Measurements from ENCODE around the gene SCGB1D4.
"Not testable (repeated sequence)": the region's sequence is repeated elsewhere in the genome, so short reads cannot be mapped to it uniquely, and the experiment has no call there.

The SCGB1D4 gene, protein sequence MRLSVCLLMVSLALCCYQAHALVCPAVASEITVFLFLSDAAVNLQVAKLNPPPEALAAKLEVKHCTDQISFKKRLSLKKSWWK

DNA sequence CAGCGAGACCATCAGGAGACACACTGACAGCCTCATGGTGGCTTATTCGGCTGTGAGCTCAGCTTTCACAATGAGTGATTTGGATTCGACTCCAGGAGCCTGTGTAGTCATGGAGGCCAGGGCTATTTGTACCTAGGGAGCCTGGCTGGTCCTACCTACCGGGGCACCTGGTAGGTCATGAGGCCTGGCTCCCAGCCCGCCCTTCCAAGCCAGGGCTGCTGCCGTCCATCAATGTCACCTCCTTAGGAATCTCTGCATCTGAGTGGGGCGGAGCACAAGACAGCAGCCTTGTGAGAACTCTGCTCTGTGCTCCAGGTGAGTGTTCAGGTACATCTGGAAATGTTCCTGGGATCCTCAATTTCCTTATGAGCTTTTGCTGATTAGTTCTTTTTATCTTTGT lies at the start of gene SCGB1D4:
Gene SCGB1D4 (minus strand): TSS at position 101 of the 400 bp plus-strand sequence. CDS start 65 bp downstream, at position 36.
- DNase-seq = no peak

DNA sequence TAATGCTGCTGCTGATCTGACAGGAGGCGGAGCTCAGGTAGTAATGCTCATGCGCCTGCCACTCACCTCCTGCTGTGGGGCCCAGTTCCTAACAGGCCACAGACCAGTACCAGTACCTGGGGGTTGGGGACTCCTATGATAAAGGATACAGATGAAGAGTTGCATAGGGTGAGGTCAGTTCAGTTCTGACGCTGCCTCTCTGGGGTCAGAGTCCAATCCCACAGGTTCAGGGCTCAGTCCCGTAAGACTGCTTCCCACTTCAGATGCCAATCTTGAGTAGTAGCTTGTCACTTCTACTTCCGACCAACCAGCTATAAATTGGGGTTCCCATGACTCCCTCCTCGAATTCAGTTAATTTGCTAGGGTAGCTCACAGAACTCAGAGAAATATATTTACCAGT lies 47.0 kb upstream of the SCGB1D4 start:
- no peak for DNase-seq

DNA sequence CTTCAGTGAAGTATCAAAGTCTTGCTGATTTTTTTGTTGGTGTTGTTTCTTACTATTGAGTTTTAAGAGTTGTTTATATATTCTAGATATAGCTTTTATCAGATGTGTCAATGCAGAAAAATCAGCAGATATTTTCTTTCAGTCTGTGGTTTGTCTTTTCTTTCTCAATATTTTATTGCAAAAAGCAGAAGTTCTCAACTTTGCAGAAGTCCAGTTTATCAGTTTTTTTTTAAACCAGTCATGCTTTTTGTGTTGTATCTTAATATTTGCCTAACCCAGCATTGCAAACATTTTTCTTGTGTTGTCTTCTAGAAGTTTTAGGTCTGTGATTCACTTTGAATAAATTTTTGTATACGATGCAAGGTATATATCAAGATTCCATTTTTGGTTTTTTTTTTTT lies 45.3 kb upstream of the SCGB1D4 start:
- DNase-seq = no peak

DNA sequence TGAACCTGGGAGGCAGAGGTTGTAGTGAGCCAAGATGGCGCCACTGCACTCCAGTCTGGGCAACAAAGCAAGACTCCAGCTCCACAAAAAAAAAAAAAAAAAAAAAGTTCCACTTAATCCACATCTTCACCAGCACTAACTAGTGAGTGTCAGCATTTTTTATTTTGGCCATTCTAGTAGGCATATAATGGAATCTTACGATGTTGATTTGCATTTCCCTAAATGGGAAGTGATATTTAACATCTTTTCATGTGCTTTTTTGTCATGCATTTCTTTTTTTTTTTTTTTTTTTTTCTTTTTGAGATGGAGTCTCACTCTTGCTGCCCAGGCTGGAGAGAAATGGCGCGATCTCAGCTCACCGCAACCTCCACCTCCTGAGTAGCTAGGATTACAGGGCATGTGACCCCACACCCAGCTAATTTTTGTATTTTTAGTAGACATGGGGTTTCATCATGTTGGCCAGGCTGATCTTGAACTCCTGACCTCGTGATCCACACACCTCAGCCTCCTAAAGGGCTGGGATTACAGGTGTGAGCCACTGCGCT lies 44.8 kb upstream of the SCGB1D4 start:
- not testable (repeated sequence) for DNase-seq

DNA sequence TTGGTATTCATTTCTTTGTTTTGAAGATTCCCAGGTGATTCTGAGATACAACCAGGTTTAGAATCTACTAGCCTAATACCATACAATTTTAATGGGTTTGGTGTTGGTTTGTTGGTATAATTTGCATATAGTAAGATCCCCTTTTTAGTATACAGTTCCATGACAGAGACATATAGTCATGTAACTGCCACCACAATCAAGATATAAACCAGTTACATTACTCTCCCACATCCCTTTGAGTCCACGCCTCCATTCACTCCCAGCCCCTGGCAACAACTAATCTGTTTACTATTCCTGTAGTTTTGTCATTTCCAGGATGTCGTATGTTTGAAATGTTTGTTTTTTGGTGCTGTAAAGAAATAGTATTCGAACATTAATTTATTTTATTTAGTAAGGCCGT lies 42.7 kb upstream of the SCGB1D4 start:
- no peak for DNase-seq

DNA sequence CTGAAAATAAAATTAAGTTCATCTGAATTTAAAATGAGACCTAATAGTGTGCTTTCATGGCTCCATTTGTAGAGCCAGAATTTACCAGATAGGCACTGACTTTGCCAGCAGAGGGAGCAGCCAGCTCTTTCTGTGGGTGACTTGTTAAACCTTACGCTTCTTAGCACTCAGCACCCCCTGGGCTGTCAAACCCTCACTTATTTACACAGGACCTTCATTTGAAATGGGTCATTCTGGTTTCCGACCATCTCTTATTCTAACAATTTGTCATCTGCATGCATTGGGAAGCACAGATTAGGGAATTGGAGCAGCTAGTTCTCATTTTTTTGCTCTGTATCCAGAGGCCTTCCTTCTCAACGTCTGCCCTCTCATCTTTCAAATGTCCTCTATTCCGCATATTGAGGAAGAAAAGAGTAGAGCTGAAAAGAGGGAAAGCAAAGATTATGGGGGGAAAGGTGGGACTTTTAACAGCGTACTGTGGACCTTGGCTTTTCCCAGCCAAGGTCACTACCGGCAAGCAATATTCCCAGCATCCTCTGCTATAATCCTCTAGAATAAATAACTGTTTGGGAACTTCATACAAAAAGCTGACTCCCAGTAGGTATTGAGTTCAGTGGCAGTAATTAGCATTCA lies 41.5 kb upstream of the SCGB1D4 start:
- DNase-seq = peak; percentile 24

DNA sequence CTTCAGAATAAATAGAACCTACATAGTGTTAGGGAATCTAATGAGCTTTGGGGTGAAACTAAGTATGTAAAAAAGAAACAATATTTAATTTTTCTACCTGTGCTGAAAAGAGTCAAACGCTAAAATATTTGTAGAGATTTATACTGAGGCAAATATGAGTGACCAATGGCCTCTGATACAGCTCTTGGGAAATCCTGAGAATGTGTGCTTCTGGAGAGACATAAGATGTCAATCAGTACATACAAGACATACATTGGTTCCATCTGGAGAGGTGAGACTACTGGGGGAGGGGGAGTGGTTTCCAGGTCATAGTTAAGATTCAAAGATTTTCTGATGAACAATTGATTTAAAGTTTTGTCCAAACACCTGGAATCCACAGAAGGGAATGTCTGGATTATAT lies 39.3 kb upstream of the SCGB1D4 start:
- no peak for DNase-seq

DNA sequence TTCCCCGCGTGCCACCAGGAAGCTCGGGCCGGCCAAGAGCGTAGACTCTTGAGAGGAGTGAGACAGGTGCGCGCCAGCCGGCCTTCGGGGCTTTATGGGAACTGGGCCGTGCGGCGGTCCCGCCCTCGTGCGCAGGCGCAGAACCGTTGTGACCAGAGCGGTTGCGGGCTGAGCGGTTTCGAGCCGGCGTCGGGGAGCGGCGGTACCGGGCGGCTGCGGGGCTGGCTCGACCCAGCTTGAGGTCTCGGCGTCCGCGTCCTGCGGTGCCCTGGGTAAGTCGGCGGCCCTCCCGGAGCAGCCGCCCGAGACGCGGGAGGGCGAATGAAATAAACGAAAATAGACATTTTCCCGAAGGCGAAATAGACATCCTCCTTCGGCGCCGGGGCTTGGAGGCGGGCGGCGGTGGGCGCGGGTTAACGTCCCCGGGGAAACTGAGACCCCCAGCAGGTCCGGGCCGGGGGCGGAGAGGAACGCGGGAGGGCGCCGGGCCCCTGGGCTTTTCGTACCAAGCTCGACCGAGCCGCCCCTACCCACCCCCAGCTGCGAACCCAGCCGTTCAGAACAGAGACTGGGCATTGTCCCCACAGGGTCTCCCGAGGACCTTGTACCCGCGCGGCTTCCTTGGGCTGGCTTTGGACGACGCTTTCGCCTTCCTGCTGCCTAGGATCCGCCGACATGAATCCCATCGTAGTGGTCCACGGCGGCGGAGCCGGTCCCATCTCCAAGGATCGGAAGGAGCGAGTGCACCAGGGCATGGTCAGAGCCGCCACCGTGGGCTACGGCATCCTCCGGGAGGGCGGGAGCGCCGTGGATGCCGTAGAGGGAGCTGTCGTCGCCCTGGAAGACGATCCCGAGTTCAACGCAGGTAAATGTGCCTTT lies 38.7 kb upstream of the SCGB1D4 start, which contains the start of gene ASRGL1:
Gene ASRGL1 (plus strand): TSS at position 146 of the 879 bp plus-strand sequence. CDS start 530 bp downstream, at position 676.
- peak; percentile 64 for DNase-seq

DNA sequence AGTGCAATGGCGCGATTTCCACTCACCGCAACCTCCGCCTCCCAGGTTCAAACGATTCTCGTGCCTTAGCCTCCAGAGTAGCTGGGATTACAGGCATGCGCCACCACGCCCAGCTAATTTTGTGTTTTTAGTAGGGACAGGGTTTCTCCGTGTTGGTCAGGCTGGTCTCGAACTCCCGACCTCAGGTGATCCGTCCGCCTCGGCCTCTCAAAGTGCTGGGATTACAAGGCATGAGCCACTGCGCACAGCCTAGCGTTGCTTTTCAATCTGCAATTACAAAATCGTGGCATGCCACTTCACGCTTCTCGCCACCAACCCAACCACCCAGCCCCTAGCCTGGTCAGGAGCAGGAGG lies 38.1 kb upstream of the SCGB1D4 start:
- not testable (repeated sequence) for DNase-seq

DNA sequence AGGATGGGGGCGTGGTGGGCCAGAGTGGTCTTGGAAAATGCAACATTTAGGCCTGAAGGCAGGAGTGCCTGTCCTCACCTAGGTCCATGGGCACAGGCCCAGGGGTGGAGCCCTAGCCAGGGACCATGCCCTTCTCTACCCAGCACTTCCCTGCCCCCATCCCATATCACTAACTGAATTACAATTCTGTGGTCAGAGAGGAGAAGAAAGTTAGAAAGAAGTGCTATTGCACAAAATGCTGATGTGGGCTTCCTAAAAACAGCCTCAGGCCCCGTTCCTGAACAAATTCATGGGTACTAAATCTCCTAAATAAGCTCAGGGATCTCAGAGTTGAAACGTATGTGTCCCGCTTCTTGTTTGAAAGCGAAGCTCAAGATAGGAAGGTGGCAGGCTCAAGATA lies 34.9 kb upstream of the SCGB1D4 start:
- DNase-seq = no peak

DNA sequence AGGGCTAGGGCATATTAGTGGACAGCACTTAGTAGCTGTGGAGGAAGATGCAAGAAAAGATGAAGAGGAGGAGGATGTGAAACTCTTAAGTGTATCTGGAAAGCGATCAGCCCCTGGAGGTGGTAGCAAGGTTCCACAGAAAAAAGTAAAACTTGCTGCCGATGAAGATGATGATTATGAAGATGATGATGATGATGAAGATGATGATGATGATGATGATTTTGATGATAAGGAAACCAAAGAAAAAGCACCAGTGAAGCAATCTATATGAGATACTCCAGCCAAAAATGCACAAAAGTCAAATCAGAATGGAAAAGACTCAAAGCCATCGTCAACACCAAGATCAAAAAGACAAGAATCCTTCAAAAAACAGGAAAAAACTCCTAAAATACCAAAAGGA lies 32.4 kb upstream of the SCGB1D4 start:
- DNase-seq = not testable (repeated sequence)

DNA sequence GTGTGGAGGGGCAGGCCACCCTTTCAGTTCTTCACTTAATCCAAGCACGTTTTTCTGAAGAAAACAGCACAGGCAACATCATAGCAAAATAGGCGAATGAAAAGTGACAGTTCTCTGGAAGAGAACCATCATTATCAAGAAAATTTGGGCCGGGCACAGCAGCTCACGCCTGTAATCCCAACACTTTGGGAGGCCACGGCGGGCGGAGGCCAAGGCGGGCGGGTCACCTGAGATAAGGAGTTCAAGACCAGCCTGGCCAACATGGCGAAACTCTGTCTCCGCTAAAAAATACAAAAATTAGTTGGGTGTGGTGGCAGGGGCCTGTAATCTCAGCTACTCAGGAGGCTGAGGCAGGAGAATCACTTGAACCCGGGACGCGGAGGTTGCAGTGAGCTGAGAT lies 28.7 kb upstream of the SCGB1D4 start:
- DNase-seq = not testable (repeated sequence)

DNA sequence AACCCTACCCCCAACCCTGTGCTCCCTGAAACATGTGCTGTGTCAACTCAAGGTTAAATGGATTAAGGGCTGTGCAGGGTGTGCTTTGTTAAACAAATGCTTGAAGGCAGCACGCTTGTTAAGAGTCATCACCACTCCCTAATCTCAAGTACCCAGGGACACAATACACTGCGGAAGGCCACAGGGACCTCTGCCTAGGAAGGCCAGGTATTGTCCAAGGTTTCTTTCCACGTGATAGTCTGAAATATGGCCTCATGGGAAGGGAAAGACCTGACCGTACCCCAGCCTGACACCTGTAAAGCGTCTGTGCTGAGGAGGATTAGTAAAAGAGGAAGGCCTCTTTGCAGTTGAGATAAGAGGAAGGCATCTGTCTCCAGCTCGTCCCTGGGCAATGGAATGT lies 27.8 kb upstream of the SCGB1D4 start:
- DNase-seq = not testable (repeated sequence)

DNA sequence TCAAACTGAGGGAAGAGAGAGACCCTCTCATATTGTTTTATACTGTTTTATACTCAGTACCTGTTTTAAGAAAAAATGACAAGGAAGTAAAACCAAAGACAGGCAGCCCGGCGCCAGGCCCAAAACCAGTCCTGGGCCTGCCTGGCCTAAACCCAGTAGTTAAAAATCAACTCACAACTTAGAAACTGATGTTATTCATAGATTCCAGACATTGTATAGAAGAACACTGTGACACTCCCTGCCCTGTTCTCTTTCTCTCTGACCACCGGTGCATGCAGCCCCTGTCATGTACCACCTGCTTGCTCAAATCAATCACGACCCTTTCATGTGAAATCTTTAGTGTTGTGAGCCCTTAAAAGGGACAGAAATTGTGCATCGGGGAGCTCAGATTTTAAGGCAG lies 26.9 kb upstream of the SCGB1D4 start:
- not testable (repeated sequence) for DNase-seq

DNA sequence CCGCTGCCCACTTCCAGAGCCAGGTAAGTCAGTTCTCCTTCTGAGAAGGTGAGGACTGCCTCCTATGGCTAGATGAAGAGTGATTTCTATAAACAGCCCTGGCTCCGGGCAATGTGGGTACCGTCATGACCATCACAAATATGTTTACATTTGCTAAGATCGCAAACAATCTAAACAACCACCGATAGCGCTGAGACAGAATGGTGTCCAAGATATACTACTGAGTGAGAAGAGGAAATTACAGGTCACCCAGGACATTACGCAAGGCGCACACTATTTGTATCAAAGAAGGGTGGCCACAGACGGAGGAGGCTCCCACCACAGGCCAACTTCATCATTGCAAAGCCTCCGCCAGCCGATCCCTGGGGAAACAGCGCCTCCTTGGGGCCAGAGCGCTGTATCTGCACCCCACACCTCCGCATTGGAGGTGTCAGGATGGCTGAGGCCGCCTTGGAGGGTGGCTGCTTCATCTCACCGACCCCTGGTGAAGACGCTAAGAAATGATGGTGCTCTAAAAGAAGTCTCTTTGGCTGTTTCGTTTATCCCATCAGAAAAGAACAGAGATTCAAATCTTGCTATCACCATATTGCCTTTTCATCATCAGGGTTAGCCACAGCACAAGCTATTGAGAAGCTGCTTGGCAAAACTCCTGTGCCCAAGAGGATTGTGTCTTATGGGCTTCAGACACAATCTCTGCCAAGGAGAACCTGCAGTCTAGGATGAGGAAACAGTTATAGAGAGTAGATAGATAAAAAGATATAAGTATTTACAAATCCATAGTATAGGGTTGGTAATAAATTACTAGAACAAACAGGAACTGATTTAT lies 26.1 kb upstream of the SCGB1D4 start:
- DNase-seq = peak; percentile 2

DNA sequence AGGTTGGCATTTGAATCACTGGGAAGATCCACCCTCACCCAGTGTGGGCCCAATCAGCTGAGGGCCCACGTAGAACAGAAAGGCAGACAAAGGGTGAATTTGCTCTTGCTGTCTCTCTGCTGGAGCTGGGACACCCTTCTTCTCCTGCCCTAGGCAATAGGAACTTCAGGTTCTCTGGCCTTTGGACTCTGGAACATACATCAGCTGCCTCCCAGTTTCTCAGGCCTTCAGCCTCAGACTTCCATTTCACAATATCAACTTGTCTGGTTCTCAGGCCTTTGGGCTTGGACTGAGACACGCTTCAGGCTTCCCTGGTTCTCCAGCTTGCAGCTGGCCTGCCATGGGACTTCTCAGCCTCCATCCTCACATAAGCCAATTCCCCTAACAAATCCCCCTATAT lies 23.6 kb upstream of the SCGB1D4 start:
- no peak for DNase-seq

DNA sequence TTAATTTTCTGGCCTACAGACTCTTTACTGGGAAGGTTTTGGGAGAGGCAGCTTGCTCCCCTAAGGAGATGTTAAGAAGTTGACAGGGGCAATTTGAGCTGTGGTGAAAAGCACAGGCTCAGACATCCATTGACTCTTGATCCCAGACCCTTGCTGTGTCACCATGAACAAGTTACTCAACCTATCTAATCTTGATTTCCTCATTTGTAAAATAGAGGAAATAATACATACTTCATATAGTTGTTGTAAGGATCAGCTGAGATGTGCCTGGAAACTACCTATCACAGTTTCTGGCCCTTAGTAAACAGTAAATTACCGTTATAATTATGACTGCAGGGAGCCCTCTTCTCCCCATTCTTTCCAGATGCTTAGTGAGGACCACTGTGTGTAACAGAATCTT lies 16.6 kb upstream of the SCGB1D4 start:
- DNase-seq = no peak

DNA sequence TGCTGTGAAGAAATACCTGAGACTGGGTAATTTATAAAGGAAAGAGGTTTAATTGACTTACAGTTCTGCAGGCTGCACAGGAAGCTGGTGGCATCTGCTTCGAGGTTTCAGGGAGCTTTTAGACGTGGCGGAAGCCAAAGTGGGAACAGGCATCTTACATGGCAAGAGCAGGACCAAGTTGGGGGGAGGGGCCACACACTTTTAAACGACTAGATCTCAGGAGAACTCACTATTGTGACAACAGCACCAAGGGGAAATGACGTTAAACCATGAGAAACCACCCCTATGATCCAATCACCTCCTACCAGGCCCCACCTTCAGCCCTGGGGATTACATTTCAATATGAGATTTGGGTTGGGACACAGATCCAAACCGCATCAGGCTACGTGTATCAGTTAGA lies 11.1 kb upstream of the SCGB1D4 start:
- no peak for DNase-seq

DNA sequence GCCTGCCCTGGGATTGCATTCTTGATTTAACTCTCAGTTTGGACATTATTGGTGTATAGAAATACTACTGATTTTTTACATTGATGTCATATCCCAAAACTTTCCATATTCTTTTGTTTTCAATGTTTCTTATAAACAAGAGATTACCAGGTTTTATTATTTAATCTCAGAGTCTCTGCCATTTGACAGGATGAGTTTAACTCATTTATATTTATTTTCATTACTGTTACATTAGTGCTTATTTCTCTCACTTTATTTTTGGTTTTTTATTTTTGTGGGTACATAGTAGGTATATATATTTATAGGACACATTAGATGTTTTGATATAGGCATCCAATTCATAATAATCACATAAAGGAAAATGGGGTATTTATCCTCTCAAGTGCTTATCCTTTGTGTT lies 9.1 kb upstream of the SCGB1D4 start:
- DNase-seq = no peak

DNA sequence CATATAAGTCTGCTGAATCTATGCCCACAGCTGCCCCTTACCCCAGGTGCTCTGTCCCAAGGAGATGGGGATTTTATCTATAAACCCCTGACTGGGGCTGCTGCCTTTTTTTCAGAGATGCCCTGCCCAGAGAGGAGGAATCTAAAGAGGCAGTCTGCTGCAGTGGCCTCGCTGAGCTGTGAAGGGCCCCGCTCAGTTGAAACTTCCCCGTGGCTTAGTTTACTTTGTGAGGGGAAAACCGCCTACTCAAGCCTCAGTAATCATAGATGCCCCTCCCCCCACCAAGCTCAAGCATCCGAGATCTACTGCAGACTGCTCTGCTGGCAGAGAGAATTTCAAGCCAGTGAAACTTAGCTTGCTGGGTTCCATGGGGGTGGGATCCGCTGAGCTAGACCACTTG lies 7.4 kb upstream of the SCGB1D4 start:
- DNase-seq = no peak

DNA sequence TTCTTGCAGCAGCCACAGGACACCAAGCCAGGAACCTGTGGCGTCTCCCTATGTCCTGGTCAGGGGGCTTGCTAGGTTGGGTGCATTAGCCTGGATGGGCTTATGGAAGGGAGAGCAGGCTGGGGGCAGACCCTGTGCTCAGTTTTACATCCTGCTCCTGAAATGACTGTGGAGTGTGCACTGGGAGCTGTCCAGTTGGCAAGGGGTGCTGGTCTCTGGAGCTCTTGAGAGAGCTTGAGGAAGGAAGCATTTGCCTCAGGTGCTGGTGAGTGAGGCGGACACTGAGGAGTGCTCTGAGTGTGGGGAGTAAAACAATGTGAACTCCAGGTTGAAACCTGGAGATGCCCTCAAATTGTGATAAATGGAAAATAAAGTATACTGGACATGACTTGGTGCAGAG lies 3.4 kb downstream of the SCGB1D4 start:
- DNase-seq = no peak

DNA sequence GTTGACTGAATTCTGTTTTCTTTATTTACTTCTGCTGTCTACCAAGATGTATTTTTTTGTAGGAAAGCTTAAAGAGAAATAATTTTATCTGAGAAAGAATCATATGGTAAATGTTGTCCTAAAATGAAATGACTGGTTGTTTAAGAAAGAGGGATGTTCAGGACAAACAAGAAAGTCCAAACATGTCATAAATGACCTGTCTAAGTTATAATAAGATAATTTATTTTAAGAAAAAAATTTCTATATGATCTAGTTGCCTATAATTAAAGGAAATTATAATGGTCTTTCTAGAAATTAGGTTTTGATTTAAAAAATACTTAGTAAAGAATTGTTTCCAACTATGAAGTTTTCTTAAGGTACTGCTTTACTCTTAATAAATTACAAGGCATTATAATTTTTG lies 18.4 kb downstream of the SCGB1D4 start:
- no peak for DNase-seq

DNA sequence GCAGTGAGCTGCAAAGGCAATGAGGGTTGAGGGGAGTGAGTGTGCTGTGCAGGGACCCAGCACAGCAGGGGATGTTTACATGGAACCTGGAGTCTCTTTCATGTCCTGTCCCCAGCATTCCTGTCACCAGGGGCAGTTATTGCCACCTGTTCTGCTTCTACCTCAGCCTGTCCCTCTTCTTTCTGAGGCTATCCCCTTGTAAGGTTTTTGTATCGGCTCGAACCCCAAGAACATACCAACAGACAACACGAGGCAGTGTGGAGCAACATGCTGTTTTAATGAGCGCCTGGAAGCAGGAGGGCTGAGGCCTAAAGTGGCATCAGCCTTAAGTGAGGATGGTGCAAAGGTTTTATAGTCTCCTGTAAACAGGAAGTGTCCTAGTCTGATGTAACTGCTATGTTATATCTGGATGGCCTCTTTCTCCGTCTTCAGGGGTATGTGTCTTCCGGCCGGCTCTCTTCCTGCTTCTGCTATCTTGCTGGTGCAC lies 25.0 kb downstream of the SCGB1D4 start:
- DNase-seq = no peak

Data from activated effector memory CD4-positive, alpha-beta T cell treated with Interleukin-2 at 50 U/mL for 16 hours (primary cell).